Naive B cell (primary cell): Measurements from ENCODE around the gene RNF224. TPM values are rescaled to one million over a fixed set of nuclear protein-coding genes. Genes with fewer than 3 reads are reported as not detected.
A peak's percentile ranks its signal among the peaks of the same experiment; 100 is the strongest.

Experiments used
- ATAC-seq, 2 donors: fragments of 150-1000 bp; cut with Tn5 transposase; 2 replicates each; pipeline ENCODE4 v1.10.0; 2021; ENCODE audit warnings: low read depth in 2 of 2, mild to moderate bottlenecking in 2 of 2, moderate library complexity in 2 of 2
- DNase-seq: peaks from one replicate; pipeline ENCODE4 v3.0.0; 2022
- H3K27ac Mint-ChIP-seq, 6 donors: one replicate each; pipeline ENCODE4 v1.8.0; 2020 to 2022; ENCODE audit warnings: mild to moderate bottlenecking in 6 of 6, mixed read lengths in 6 of 6, moderate library complexity in 5 of 6, inconsistent platforms in 2 of 6
- H3K27me3 Mint-ChIP-seq, 3 donors: one replicate each; pipeline ENCODE4 v1.8.0; 2021 to 2022; ENCODE audit warnings: mixed read lengths in 3 of 3, mild to moderate bottlenecking in 1 of 3
- H3K36me3 Mint-ChIP-seq, 2 donors: one replicate each; pipeline ENCODE4 v1.8.0; 2020 to 2022; ENCODE audit warnings: mixed read lengths in 2 of 2, inconsistent platforms in 1 of 2, mild to moderate bottlenecking in 1 of 2
- H3K4me1 Mint-ChIP-seq, 3 donors: one replicate each; pipeline ENCODE4 v1.8.0; 2020 to 2022; ENCODE audit warnings: mixed read lengths in 3 of 3, inconsistent platforms in 1 of 3, mild to moderate bottlenecking in 1 of 3, moderate library complexity in 1 of 3
- H3K4me3 Mint-ChIP-seq, 8 donors: one replicate each; pipeline ENCODE4 v1.8.0; 2020 to 2022; ENCODE audit warnings: mild to moderate bottlenecking in 8 of 8, mixed read lengths in 8 of 8, moderate library complexity in 8 of 8, inconsistent platforms in 2 of 8
- H3K9me3 Mint-ChIP-seq, 7 donors: one replicate each; pipeline ENCODE4 v1.8.0; 2020 to 2022; ENCODE audit warnings: mixed read lengths in 7 of 7, mild to moderate bottlenecking in 5 of 7, inconsistent platforms in 2 of 7, moderate library complexity in 1 of 7
- polyA plus RNA-seq, 6 donors: library from polyadenylated mRNA; unstranded; fragments of 300-500 nt; fragmentation: Illumina TruSeq; gene quantifications; one replicate each; pipeline ENCODE4 v1.2.3, GENCODE V29; 2021; ENCODE audit warnings: low read depth in 6 of 6

Gene RNF224
- polyA plus RNA-seq, 6 donors from 2014 or later = not detected

GRCh38 chr9:137270929-137271695, 43.8 kb downstream of the RNF224 start:
- no peak for ATAC-seq
- DNase-seq = no peak
- no peaks in the 10 kb centered on the region for H3K9me3 Mint-ChIP-seq
- peak overlapping the region in 1 of 6 donors; percentile 44 for H3K27ac Mint-ChIP-seq
- H3K36me3 Mint-ChIP-seq = peaks cover 5 to 8% of the 10 kb centered on the region in 2 donors
- H3K4me1 Mint-ChIP-seq = peaks cover 36 to 44% (median 44%) of the 10 kb centered on the region in 3 donors
- H3K27me3 Mint-ChIP-seq = no peaks in the 10 kb centered on the region
- peak overlapping the region in 1 of 8 donors; percentile 16 for H3K4me3 Mint-ChIP-seq

- peaks cover 38 to 48% (median 47%) of the 10 kb centered on the region in 3 donors for H3K4me1 Mint-ChIP-seq
- peak overlapping the region in 1 of 6 donors; percentile 44 for H3K27ac Mint-ChIP-seq
- ATAC-seq = no peak
- no peaks in the 10 kb centered on the region for H3K27me3 Mint-ChIP-seq
- H3K36me3 Mint-ChIP-seq = peaks cover 5 to 8% of the 10 kb centered on the region in 2 donors
- no peak overlapping the region for H3K4me3 Mint-ChIP-seq
- H3K9me3 Mint-ChIP-seq = no peaks in the 10 kb centered on the region
- no peak for DNase-seq
Observed at GRCh38 chr9:137271696-137272076, 44.4 kb downstream of the RNF224 start.

GRCh38 chr9:137272241-137273094, 45.2 kb downstream of the RNF224 start:
- Mint-ChIP-seq H3K27ac (no peak overlapping the region), H3K9me3 (no peaks in the 10 kb centered on the region), H3K27me3 (no peaks in the 10 kb centered on the region), H3K36me3 (peaks cover 5 to 8% of the 10 kb centered on the region in 2 donors), H3K4me3 (no peak overlapping the region), H3K4me1 (peaks cover 44 to 56% (median 49%) of the 10 kb centered on the region in 3 donors)
- no peak for ATAC-seq
- DNase-seq = no peak

GRCh38 chr9:137273095-137273490, 45.8 kb downstream of the RNF224 start:
- Mint-ChIP-seq H3K4me1 (peaks cover 43 to 55% (median 43%) of the 10 kb centered on the region in 3 donors), H3K4me3 (no peak overlapping the region)
- no peak for DNase-seq

GRCh38 chr9:137273611-137274320, 46.5 kb downstream of the RNF224 start:
- Mint-ChIP-seq H3K27me3 (no peaks in the 10 kb centered on the region), H3K4me1 (peaks cover 36 to 50% (median 39%) of the 10 kb centered on the region in 3 donors), H3K9me3 (no peaks in the 10 kb centered on the region), H3K36me3 (peaks cover 2 to 3% of the 10 kb centered on the region in 2 donors), H3K27ac (peak overlapping the region in 1 of 6 donors; percentile 85), H3K4me3 (peak overlapping the region in 2 of 8 donors; percentile 58 to 85)
- DNase-seq (no peak), ATAC-seq (no peak)

More at GRCh38 chr9:137273095-137273490, 45.8 kb downstream of the RNF224 start:
- Mint-ChIP-seq H3K27ac (no peak overlapping the region), H3K9me3 (no peaks in the 10 kb centered on the region), H3K27me3 (no peaks in the 10 kb centered on the region), H3K36me3 (peaks cover 5 to 8% of the 10 kb centered on the region in 2 donors)
- no peak for ATAC-seq

- no peak for DNase-seq
- Mint-ChIP-seq H3K27ac (peak overlapping the region in 4 of 6 donors; percentile 22 to 94 (median 86)), H3K4me3 (peak overlapping the region in 6 of 8 donors; percentile 37 to 90 (median 66)), H3K4me1 (peaks cover 27 to 42% (median 32%) of the 10 kb centered on the region in 3 donors), H3K36me3 (no peaks in the 10 kb centered on the region), H3K27me3 (no peaks in the 10 kb centered on the region), H3K9me3 (no peaks in the 10 kb centered on the region)
- ATAC-seq = no peak
Observed at GRCh38 chr9:137275203-137275587, 47.9 kb downstream of the RNF224 start.

- Mint-ChIP-seq H3K36me3 (no peaks in the 10 kb centered on the region), H3K9me3 (no peaks in the 10 kb centered on the region), H3K27ac (peak overlapping the region in 3 of 6 donors; percentile 38 to 94 (median 85)), H3K4me3 (peak overlapping the region; percentile 45 to 90 (median 68)), H3K4me1 (peaks cover 28 to 42% (median 32%) of the 10 kb centered on the region in 3 donors), H3K27me3 (no peaks in the 10 kb centered on the region)
- no peak for DNase-seq
- no peak for ATAC-seq
Observed at GRCh38 chr9:137275588-137276472, 48.5 kb downstream of the RNF224 start.

- H3K27me3 Mint-ChIP-seq = no peaks in the 10 kb centered on the region
- H3K36me3 Mint-ChIP-seq = no peaks in the 10 kb centered on the region
- peak overlapping the region; percentile 87 to 95 (median 90) for H3K4me3 Mint-ChIP-seq
Observed at GRCh38 chr9:137276473-137277328, 49.4 kb downstream of the RNF224 start.

GRCh38 chr9:137277329-137278041, 50.2 kb downstream of the RNF224 start, which contains the start of gene TOR4A:
TSS of gene TOR4A (plus strand) at chr9:137277726. CDS start at chr9:137278690, 964 bp downstream.
- ATAC-seq (peak; percentile 50), DNase-seq (peak; percentile 47)
- no peaks in the 10 kb centered on the region for H3K36me3 Mint-ChIP-seq
- H3K4me3 Mint-ChIP-seq = peak within 1 kb of the TSS; percentile 87 to 95 (median 90)
- H3K9me3 Mint-ChIP-seq = no peaks in the 10 kb centered on the region
- H3K27me3 Mint-ChIP-seq = no peaks in the 10 kb centered on the region
- H3K4me1 Mint-ChIP-seq = peaks cover 30 to 44% (median 38%) of the 10 kb centered on the region in 3 donors
- peak within 1 kb of the TSS; percentile 54 to 97 (median 91) for H3K27ac Mint-ChIP-seq

More at GRCh38 chr9:137276473-137277328, 49.4 kb downstream of the RNF224 start:
- no peaks in the 10 kb centered on the region for H3K9me3 Mint-ChIP-seq
- H3K4me1 Mint-ChIP-seq = peaks cover 28 to 37% (median 30%) of the 10 kb centered on the region in 3 donors
- H3K27ac Mint-ChIP-seq = peak overlapping the region in 5 of 6 donors; percentile 89 to 96 (median 90)
- DNase-seq = no peak
- ATAC-seq = peak in 1 of 2 donors; percentile 14

- ATAC-seq (peak; percentile 26 to 29), DNase-seq (no peak)
- H3K36me3 Mint-ChIP-seq = no peaks in the 10 kb centered on the region
- H3K4me3 Mint-ChIP-seq = peak overlapping the region; percentile 87 to 95 (median 90)
- no peaks in the 10 kb centered on the region for H3K27me3 Mint-ChIP-seq
- no peaks in the 10 kb centered on the region for H3K9me3 Mint-ChIP-seq
- H3K27ac Mint-ChIP-seq = peak overlapping the region in 5 of 6 donors; percentile 85 to 97 (median 90)
- peaks cover 32 to 48% (median 45%) of the 10 kb centered on the region in 3 donors for H3K4me1 Mint-ChIP-seq
Observed at GRCh38 chr9:137278061-137278701, 50.9 kb downstream of the RNF224 start.
